HTR-8/SVneo (cell line): ENCODE results near the gene OBP2B.
A peak's percentile ranks its signal among the peaks of the same experiment; 100 is the strongest.
"Not testable (repeated sequence)": the region's sequence is repeated elsewhere in the genome, so short reads cannot be mapped to it uniquely, and the experiment has no call there.

Source experiments
- DNase-seq: peaks from one replicate; pipeline ENCODE4 v3.0.0; 2011; ENCODE audit warnings: low spot score, mixed read lengths; ENCODE audit not compliant: insufficient read length
- FAIRE-seq: peaks from 2 replicates; lab custom pipeline; 2011; peaks lifted over from hg19 to GRCh38; lab: Jason Lieb, UNC

OBP2B gene

GRCh38 chr9:133239533-133240090 is 30.6 kb upstream of the OBP2B start:
- DNase-seq (no peak), FAIRE-seq (no peak)

- DNase-seq, result peak; percentile 27
Measured at GRCh38 chr9:133238851-133239532, 29.9 kb upstream of the OBP2B start.

GRCh38 chr9:133238272-133238850 is 29.3 kb upstream of the OBP2B start:
- FAIRE-seq (no peak), DNase-seq (no peak)

More at GRCh38 chr9:133238851-133239532, 29.9 kb upstream of the OBP2B start:
- no peak for FAIRE-seq

- DNase-seq (no peak), FAIRE-seq (no peak)
Measured at GRCh38 chr9:133237035-133237731, 28.1 kb upstream of the OBP2B start.

- not testable (repeated sequence) for FAIRE-seq, DNase-seq
Measured at GRCh38 chr9:133236291-133237034, 27.4 kb upstream of the OBP2B start.

GRCh38 chr9:133235549-133236222 is 26.6 kb upstream of the OBP2B start:
- no peak for DNase-seq
- FAIRE-seq, result no peak

GRCh38 chr9:133234577-133235322 is 25.7 kb upstream of the OBP2B start:
- FAIRE-seq, result no peak
- no peak for DNase-seq

GRCh38 chr9:133233681-133234432 is 24.8 kb upstream of the OBP2B start:
- DNase-seq, result no peak
- no peak for FAIRE-seq

- not testable (repeated sequence) for DNase-seq, FAIRE-seq
Measured at GRCh38 chr9:133231934-133232568, 23.0 kb upstream of the OBP2B start.

GRCh38 chr9:133230514-133230913 is 21.5 kb upstream of the OBP2B start:
- FAIRE-seq, DNase-seq: not testable (repeated sequence)

- DNase-seq (no peak), FAIRE-seq (peak; percentile 68)
Measured at GRCh38 chr9:133230093-133230492, 21.0 kb upstream of the OBP2B start.

- DNase-seq, FAIRE-seq: not testable (repeated sequence)
Measured at GRCh38 chr9:133228474-133229193, 19.6 kb upstream of the OBP2B start.

GRCh38 chr9:133227996-133228395 is 18.9 kb upstream of the OBP2B start:
- not testable (repeated sequence) for FAIRE-seq, DNase-seq

- no peak for FAIRE-seq
- no peak for DNase-seq
Measured at GRCh38 chr9:133227242-133227860, 18.3 kb upstream of the OBP2B start.

- FAIRE-seq (no peak), DNase-seq (no peak)
Measured at GRCh38 chr9:133226219-133227171, 17.4 kb upstream of the OBP2B start.
